Transverse colon (tissue), 4 donors: Measurements from ENCODE around the gene ARID3C. TPM values are rescaled to one million over a fixed set of nuclear protein-coding genes. Genes with fewer than 3 reads are reported as not detected.

ENCODE experiments used
- DNase-seq: peaks from one replicate; pipeline ENCODE4 v3.0.0-alpha.2; 2019
- H3K27ac ChIP-seq, 4 donors: fragments of 200-600 bp; sonication (generic); 2 replicates each; pipeline ENCODE4 v1.5.1; 2016 to 2018; ENCODE audit warnings: inconsistent platforms in 4 of 4
- H3K27me3 ChIP-seq: fragments of 200-600 bp; sonication (generic); 2 replicates; pipeline ENCODE4 v1.5.1; 2017; ENCODE audit warnings: inconsistent platforms
- H3K36me3 ChIP-seq, 4 donors: fragments of 200-600 bp; sonication (generic); 2 replicates each; pipeline ENCODE4 v1.5.1; 2017 to 2019; ENCODE audit warnings: inconsistent platforms in 4 of 4
- H3K4me1 ChIP-seq, 4 donors: fragments of 200-600 bp; sonication (generic); 2 replicates each; pipeline ENCODE4 v1.5.1; 2017 to 2020; ENCODE audit warnings: inconsistent platforms in 4 of 4
- H3K4me3 ChIP-seq, 4 donors: fragments of 200-600 bp; sonication (generic); 1 replicate in 1 of 4; 2 replicates in 3 of 4; pipeline versions ENCODE4 v1.5.1 to v1.6.1; 2017 to 2019; ENCODE audit warnings: inconsistent platforms in 4 of 4
- H3K9me3 ChIP-seq, 2 donors: fragments of 200-600 bp; sonication (generic); 2 replicates each; pipeline ENCODE4 v1.5.1; 2017 to 2019; ENCODE audit warnings: inconsistent platforms in 2 of 2
- CTCF ChIP-seq, 5 experiments: fragments of 200-600 bp in 3 of 5; fragments of 450-650 bp in 2 of 5; sonication (generic) in 3 of 5; IDR thresholded peaks; 1 replicate in 2 of 5; 2 replicates in 3 of 5; pipeline ENCODE4 v1.5.1; 2016 to 2017; ENCODE audit warnings: antibody characterized with exemption in 5 of 5, inconsistent platforms in 3 of 5, mild to moderate bottlenecking in 2 of 5, moderate library complexity in 1 of 5
- EP300 ChIP-seq: sonication (generic); formaldehyde crosslinking; IDR thresholded peaks from one replicate; pipeline ENCODE4 v1.6.1; 2017; ENCODE audit warnings: antibody characterized with exemption, low read depth
- POLR2A ChIP-seq: fragments of 450-650 bp; IDR thresholded peaks from one replicate; pipeline ENCODE4 v1.6.1; 2016; ENCODE audit warnings: antibody characterized with exemption, mild to moderate bottlenecking, moderate library complexity
- POLR2AphosphoS5 ChIP-seq, 3 donors: sonication (generic); formaldehyde crosslinking; IDR thresholded peaks; one replicate each; pipeline ENCODE4 v1.6.1; 2016; ENCODE audit warnings: antibody characterized with exemption in 3 of 3
- WGBS, 2 donors: methylation state at CpG; one replicate each; pipeline ENCODE4 v1.1.5; 2018; ENCODE audit warnings: low coverage in 1 of 2; 5-methylcytosine and 5-hydroxymethylcytosine counted together
- in situ Hi-C, 4 donors: fragments of 200-750 bp; cut with MboI; loops; one replicate each; pipeline versions ENCODE4 v1.15.0 to v1.15.1; 2017; ENCODE audit warnings: low sequenced_read_pairs in 3 of 4, low pct_ligation_motif_present in 1 of 4, low pct_unique_long_range_greater_than_20kb in 1 of 4
- intact Hi-C: fragments of 100-400 bp; cut with DNase I; formaldehyde crosslinking; loops from one replicate; pipeline ENCODE4 v1.15.1; 2023; ENCODE audit warnings: low total_unique reads
- total RNA-seq, 4 donors: library from RNA; depleted of rRNA; stranded (reverse); fragments of >200 nt; gene quantifications; one replicate each; pipeline ENCODE4 v1.1.0, GENCODE V29; 2016

The ARID3C gene
- total RNA-seq, 4 donors from 2014 or later, result not detected

- no peaks in the 10 kb centered on the region for H3K27me3 ChIP-seq
- intact Hi-C loops (loop anchor here (10.0 kb wide), 1 partner anchor 431 kb away; no protein-coding TSS in a partner anchor), in situ Hi-C loops (no loop called here)
- H3K27ac ChIP-seq, result peak overlapping the region; percentile 82 to 89 (median 86)
- no peak overlapping the region for H3K4me3 ChIP-seq
- DNase-seq, result no peak
- TF ChIP-seq EP300, result no peak
- no peak for TF ChIP-seq CTCF (IDR thresholded peaks at IDR 0.05)
- TF ChIP-seq POLR2A, result no peak
- no peak for TF ChIP-seq POLR2AphosphoS5 (IDR thresholded peaks at IDR 0.05)
- H3K36me3 ChIP-seq, result peaks cover 0 to 14% (median 4%) of the 10 kb centered on the region in 4 donors
- peaks cover 18 to 45% (median 38%) of the 10 kb centered on the region in 4 donors for H3K4me1 ChIP-seq
- WGBS, 2 donors, result 42 to 53% methylated on average over 5 to 11 of the region's 11 CpGs
- H3K9me3 ChIP-seq, result no peaks in the 10 kb centered on the region
Measured at GRCh38 chr9:34653151-34654072, 24.5 kb upstream of the ARID3C start.

DNA sequence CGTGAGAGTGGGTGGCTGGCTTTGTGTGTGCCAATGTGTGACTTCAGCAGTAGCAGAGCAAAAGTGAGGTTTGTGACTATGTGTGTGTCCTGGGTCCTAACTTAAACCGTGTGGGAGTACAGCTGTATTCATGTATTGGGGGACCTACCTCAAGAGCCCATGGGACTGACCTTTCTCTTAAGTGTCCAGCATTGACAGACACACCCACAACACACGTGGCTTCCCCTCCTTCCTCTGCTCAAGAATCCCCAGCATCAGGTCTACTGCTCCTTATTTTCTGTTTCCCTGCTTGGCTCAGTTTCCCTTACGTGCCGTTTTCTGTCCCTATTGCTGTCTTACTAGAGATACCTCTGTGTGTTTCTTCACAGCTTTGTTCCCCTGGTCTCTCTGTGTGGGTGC is 23.7 kb upstream of the ARID3C start:
- in situ Hi-C loops (no loop called here), intact Hi-C loops (loop anchor here (10.0 kb wide), 1 partner anchor 432 kb away; no protein-coding TSS in a partner anchor)
- WGBS, 2 donors, result 24% methylated on average over 5 of the region's 5 CpGs; no CpG with 5 or more reads in 1 of the 2 donors
- H3K9me3 ChIP-seq, result no peaks in the 10 kb centered on the region
- no peaks in the 10 kb centered on the region for H3K27me3 ChIP-seq
- no peak for DNase-seq
- H3K27ac ChIP-seq, result peak overlapping the region; percentile 82 to 89 (median 86)
- TF ChIP-seq POLR2A, result no peak
- TF ChIP-seq POLR2AphosphoS5 (IDR thresholded peaks at IDR 0.05), result no peak
- TF ChIP-seq CTCF (IDR thresholded peaks at IDR 0.05), result no peak
- no peak for TF ChIP-seq EP300
- peaks cover 24 to 53% (median 43%) of the 10 kb centered on the region in 4 donors for H3K4me1 ChIP-seq
- H3K4me3 ChIP-seq, result peak overlapping the region in 3 of 4 donors; percentile 11 to 36 (median 31)
- peaks cover 0 to 14% (median 4%) of the 10 kb centered on the region in 4 donors for H3K36me3 ChIP-seq

DNA sequence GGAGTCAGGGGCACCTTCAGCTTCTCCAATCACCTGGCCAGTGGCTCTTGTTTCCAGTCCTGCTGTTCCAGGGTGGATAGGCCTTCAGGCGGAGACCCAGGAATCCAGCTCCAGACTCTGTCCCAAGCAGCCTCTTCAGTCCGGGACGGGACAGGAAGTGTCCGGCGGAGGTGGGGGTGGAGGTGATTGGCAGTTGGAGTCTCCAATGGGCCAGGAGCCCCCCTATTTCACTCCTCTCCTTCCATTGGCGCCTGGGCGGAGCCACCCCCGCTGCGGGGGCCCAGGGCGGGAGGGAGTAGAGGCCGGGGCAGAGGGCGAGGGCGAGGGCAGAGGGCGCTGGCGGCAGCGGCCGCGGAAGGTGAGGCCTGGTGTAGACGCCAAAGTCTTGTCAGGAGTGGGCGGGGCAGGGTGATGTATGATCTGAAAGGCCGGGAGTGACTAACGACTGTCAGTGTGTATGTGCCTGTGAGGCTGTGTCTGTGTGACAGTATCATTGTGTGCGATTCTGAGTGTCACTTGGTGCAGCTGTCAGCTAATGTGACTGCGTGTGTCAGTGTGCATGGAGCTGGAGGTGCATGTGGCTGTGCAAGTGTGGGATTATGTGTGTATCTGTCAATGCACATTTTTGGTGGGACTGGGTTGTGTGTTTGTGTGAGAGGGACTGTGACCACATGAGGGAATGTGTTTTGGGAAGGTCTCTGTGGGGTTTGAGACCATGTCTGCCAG is 23.2 kb upstream of the ARID3C start, which contains the start of gene IL11RA:
TSS of gene IL11RA (plus strand) at position 310 of the 726 bp plus-strand sequence. CDS start 3,033 bp downstream, outside the sequence.
- Histone ChIP-seq H3K27me3 (no peaks in the 10 kb centered on the region), H3K36me3 (peaks cover 0 to 14% (median 4%) of the 10 kb centered on the region in 4 donors), H3K4me3 (peak within 1 kb of the TSS; percentile 11 to 36 (median 24)), H3K9me3 (no peaks in the 10 kb centered on the region), H3K4me1 (peaks cover 29 to 58% (median 48%) of the 10 kb centered on the region in 4 donors), H3K27ac (peak within 1 kb of the TSS; percentile 82 to 89 (median 86))
- 29% methylated on average over 20 of the region's 24 CpGs; no CpG with 5 or more reads in 1 of the 2 donors for WGBS, 2 donors
- in situ Hi-C loops, result no loop called here
- TF ChIP-seq POLR2AphosphoS5 (IDR thresholded peaks at IDR 0.05) (peak; percentile 40 to 72 (median 59)), POLR2A (peak; percentile 61), EP300 (no peak), CTCF (IDR thresholded peaks at IDR 0.05) (no peak)
- DNase-seq, result peak; percentile 90
- intact Hi-C loops, result loop anchor here (10.0 kb wide), 1 partner anchor 433 kb away; no protein-coding TSS in a partner anchor
